Activated CD4-positive, alpha-beta T cell treated with anti-CD3 and anti-CD28 coated beads for 36 hours (primary cell): ENCODE measurements around the gene OR13C5. TPM values are rescaled to one million over a fixed set of nuclear protein-coding genes. Genes with fewer than 3 reads are reported as not detected.

Experiments
- ATAC-seq: fragments of 200-7000 bp; cut with Tn5 transposase; one replicate; pipeline ENCODE4 v1.10.0; 2021; ENCODE audit warnings: mild to moderate bottlenecking, moderate library complexity
- CTCF ChIA-PET: fragments of 350-600 bp; sonication (Branson Sonifier 250); formaldehyde crosslinking; loops from one replicate; lab custom pipeline; 2021; ENCODE audit warnings: antibody characterized with exemption; lab: Charles Lee
- POLR2A ChIA-PET: fragments of 350-600 bp; sonication (Branson Sonifier 250); formaldehyde crosslinking; loops from one replicate; lab custom pipeline; 2021; ENCODE audit warnings: antibody characterized with exemption, inconsistent platforms; lab: Charles Lee
- DNase-seq: peaks from one replicate; pipeline ENCODE4 v3.0.0-alpha.2; 2020
- H3K27ac Mint-ChIP-seq: one replicate; pipeline ENCODE4 v1.8.0; 2021; ENCODE audit warnings: mixed read lengths
- H3K27me3 Mint-ChIP-seq: one replicate; pipeline ENCODE4 v1.8.0; 2021; ENCODE audit warnings: mixed read lengths
- H3K36me3 Mint-ChIP-seq: one replicate; pipeline ENCODE4 v1.8.0; 2021; ENCODE audit warnings: low read depth, mixed read lengths
- H3K4me1 Mint-ChIP-seq: one replicate; pipeline ENCODE4 v1.8.0; 2021; ENCODE audit warnings: mixed read lengths
- H3K4me3 Mint-ChIP-seq: one replicate; pipeline ENCODE4 v1.8.0; 2021; ENCODE audit warnings: mild to moderate bottlenecking, moderate library complexity, mixed read lengths
- H3K9me3 Mint-ChIP-seq: one replicate; pipeline ENCODE4 v1.8.0; 2021; ENCODE audit warnings: low read depth, mixed read lengths
- intact Hi-C, 2 experiments: fragments of 100-400 bp; cut with DNase I in 1 of 2; cut with micrococcal nuclease in 1 of 2; formaldehyde crosslinking; loops; one replicate each; pipeline versions ENCODE4 v1.14.2 to v1.15.1; 2022 to 2024; cut with DNase I, micrococcal nuclease
- total RNA-seq, 2 experiments: library from RNA; stranded (reverse); gene quantifications; one replicate each; pipeline ENCODE4 v1.2.3, GENCODE V29; 2021

The OR13C5 gene
- total RNA-seq, 2 experiments from 2014 or later, result not detected

DNA sequence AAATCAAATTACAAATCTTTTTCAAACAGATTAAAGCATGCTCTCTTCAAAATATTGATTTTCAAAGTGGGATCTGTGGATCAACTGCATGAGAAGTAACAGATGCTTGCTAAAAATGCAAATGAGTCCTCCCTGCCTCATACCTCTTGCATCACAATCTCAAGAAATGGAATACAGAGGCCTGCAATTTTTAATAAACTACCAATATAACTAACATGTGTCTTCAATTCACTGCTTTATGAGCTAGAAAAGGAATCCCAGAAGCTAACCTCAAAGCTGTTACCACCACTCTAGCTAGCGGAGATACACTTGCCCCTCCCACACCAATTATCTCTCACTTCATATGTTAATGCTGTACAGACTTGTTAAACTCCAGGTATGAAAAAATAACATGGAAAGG is 9.6 kb downstream of the OR13C5 start:
- CTCF ChIA-PET, result no interaction called here
- Mint-ChIP-seq H3K4me1 (no peaks in the 10 kb centered on the region), H3K36me3 (no peaks in the 10 kb centered on the region), H3K4me3 (no peak overlapping the region), H3K9me3 (peaks cover 2% of the 10 kb centered on the region), H3K27me3 (no peaks in the 10 kb centered on the region), H3K27ac (no peak overlapping the region)
- DNase-seq (no peak), ATAC-seq (no peak)
- POLR2A ChIA-PET, result interaction anchor here (0.6 kb wide), 1 partner anchor 32 kb away, joined by 3 read pairs; no protein-coding TSS in a partner anchor
- intact Hi-C loops, result no loop called here

DNA sequence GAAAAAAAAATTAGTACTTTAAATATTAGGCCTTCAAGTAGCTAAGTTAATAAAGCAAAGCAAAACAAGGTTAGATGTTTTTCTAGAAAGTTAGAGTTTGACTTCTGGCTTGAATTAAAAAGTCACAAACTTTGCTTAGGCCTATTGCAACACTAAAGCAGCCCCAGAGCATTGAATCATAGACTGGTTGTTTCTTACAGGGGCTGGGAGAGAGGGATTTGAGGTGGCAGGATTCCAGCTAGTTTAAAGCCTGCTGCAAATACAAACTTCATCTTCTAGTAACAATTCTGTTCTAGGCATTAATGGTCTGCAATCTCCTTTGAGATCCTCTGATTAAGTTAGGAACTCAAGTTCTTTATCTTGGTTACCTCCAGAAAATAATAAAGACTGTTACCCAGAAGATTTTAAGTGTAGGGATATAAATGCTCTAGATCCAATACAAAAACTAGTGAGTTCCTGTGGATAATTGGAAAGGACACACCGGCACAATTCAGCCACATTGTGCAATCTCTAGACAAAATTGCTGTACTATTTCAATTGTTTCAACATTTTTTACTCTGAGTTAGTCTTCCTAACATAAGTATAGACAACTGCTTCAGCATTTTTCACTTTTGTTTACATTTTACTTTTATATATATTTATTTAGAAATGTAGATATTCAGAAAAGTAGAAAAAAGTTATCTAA is 12.6 kb downstream of the OR13C5 start:
- intact Hi-C loops, result no loop called here
- H3K4me3 Mint-ChIP-seq, result no peak overlapping the region
- DNase-seq (no peak), ATAC-seq (no peak)
- H3K27me3 Mint-ChIP-seq, result no peaks in the 10 kb centered on the region
- H3K27ac Mint-ChIP-seq, result no peak overlapping the region
- no peaks in the 10 kb centered on the region for H3K4me1 Mint-ChIP-seq
- POLR2A ChIA-PET, result no interaction called here
- CTCF ChIA-PET, result no interaction called here
- H3K36me3 Mint-ChIP-seq, result no peaks in the 10 kb centered on the region
- H3K9me3 Mint-ChIP-seq, result no peaks in the 10 kb centered on the region

DNA sequence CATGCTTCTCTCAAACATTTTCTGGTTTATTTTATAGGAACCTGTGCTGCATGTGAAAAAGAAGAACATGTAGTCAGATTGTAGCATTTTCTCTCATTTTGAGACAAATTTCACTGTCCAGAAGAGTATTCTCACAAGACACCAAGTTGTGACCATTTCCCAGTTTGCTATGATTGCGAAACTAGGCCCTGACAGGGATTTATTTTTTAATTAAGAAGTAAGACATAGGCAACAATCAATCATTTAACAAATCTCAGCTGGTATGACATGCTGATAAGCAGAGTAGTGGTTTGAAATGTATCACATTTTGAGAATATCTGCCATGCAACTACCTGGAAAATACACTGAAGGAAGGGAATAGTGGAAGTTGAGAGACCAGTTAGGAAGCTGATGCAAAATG is 18.7 kb downstream of the OR13C5 start:
- intact Hi-C loops, result no loop called here
- no peaks in the 10 kb centered on the region for H3K4me1 Mint-ChIP-seq
- no peak overlapping the region for H3K4me3 Mint-ChIP-seq
- H3K27ac Mint-ChIP-seq, result no peak overlapping the region
- CTCF ChIA-PET, result no interaction called here
- peaks cover 1% of the 10 kb centered on the region for H3K27me3 Mint-ChIP-seq
- DNase-seq (no peak), ATAC-seq (no peak)
- H3K36me3 Mint-ChIP-seq, result no peaks in the 10 kb centered on the region
- POLR2A ChIA-PET, result no interaction called here
- H3K9me3 Mint-ChIP-seq, result no peaks in the 10 kb centered on the region

DNA sequence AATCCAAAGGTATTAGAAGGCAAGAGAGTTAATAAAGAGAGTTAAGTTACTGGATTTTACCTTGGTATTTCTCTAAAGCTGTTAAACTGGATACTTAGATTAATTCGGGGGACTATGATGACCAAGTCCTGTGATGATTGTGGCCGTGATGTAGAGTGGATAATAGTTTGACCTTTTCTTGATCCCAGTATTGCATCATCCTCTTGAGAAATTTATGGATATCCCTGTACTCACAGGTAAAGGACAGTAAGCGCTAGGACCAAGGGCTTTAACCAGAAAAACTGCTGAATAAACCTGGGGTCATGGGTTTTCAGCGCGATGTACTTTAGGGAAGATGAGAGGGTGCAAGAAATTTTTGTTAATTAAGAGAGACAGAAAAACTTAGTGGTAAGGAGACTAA is 21.9 kb downstream of the OR13C5 start:
- H3K4me1 Mint-ChIP-seq, result no peaks in the 10 kb centered on the region
- H3K9me3 Mint-ChIP-seq, result peaks cover 4% of the 10 kb centered on the region
- CTCF ChIA-PET, result interaction anchor here (0.7 kb wide), 1 partner anchor 406 kb away, joined by 3 read pairs; no protein-coding TSS in a partner anchor
- H3K36me3 Mint-ChIP-seq, result no peaks in the 10 kb centered on the region
- no peak overlapping the region for H3K4me3 Mint-ChIP-seq
- ATAC-seq (no peak), DNase-seq (no peak)
- intact Hi-C loops, result no loop called here
- H3K27me3 Mint-ChIP-seq, result peaks cover 1% of the 10 kb centered on the region
- POLR2A ChIA-PET, result no interaction called here
- H3K27ac Mint-ChIP-seq, result no peak overlapping the region

DNA sequence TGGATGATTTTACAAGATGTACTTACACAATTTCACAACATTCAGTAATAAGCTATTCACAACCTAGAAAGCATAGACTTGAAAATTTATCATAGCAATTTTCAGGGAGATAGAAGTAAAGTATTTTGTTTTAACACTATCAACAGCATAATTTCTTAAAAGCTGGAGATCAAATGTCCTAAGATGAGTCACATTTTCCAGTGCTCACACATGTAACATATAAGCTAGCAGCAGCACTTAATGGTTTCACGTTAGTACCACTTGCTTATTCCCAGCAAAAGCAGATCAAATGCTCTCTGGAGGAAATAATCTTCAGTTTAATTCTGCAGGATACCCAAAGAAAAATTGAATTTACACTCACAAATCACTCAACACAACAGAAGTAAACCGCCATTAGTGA is 23.8 kb downstream of the OR13C5 start:
- DNase-seq (no peak), ATAC-seq (no peak)
- intact Hi-C loops, result no loop called here
- no peaks in the 10 kb centered on the region for H3K27me3 Mint-ChIP-seq
- ChIA-PET POLR2A (no interaction called here), CTCF (no interaction called here)
- no peak overlapping the region for H3K4me3 Mint-ChIP-seq
- no peak overlapping the region for H3K27ac Mint-ChIP-seq
- peaks cover 7% of the 10 kb centered on the region for H3K9me3 Mint-ChIP-seq
- no peaks in the 10 kb centered on the region for H3K4me1 Mint-ChIP-seq
- no peaks in the 10 kb centered on the region for H3K36me3 Mint-ChIP-seq

DNA sequence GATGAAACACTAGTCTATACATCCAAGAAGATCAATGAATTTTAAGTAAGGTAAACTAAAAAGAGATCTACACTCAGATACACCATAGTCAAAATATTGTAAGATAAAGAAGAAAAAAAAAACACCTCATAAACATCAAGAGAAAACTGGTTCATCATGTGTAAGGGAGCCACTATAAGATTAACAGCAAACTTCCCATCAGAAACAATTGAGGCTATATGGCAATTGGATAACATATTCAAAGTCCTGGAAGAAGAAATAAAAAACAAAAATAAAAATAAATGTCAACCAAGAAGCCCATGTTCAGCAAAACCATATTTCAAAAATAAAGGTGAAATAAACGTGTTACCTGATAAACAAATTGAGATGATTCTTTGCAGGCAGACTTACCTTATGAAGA is 26.6 kb downstream of the OR13C5 start:
- ChIA-PET POLR2A (no interaction called here), CTCF (no interaction called here)
- H3K9me3 Mint-ChIP-seq, result peaks cover 7% of the 10 kb centered on the region
- no peak overlapping the region for H3K4me3 Mint-ChIP-seq
- no peaks in the 10 kb centered on the region for H3K4me1 Mint-ChIP-seq
- no peaks in the 10 kb centered on the region for H3K36me3 Mint-ChIP-seq
- DNase-seq (no peak), ATAC-seq (no peak)
- H3K27me3 Mint-ChIP-seq, result no peaks in the 10 kb centered on the region
- intact Hi-C loops, result loop anchor here in 1 of 2 experiments (5.0 kb wide), 1 partner anchor 140 kb away; no protein-coding TSS in a partner anchor
- H3K27ac Mint-ChIP-seq, result no peak overlapping the region

DNA sequence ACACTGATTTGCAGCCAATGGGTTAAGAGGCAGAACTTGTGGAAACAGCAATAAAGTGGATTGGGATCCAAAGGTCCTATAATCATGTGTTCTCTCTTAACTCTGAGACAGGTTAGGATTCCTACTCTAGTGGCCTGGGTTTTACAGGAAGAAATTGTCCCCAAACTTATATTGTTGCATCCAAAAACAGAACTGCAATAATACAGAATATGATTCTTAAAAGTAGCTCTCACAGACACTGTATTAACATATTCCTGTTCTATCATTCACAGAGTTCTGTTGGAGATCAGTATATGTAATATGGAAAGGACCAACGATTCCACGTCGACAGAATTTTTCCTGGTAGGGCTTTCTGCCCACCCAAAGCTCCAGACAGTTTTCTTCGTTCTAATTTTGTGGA is 30.3 kb downstream of the OR13C5 start, which contains the start of gene OR13C8:
TSS of gene OR13C8 (plus strand) at position 301 of the 400 bp plus-strand sequence. CDS start at position 301, 0 bp downstream.
- no peak for DNase-seq
- H3K36me3 Mint-ChIP-seq, result no peaks in the 10 kb centered on the region
- H3K4me1 Mint-ChIP-seq, result no peaks in the 10 kb centered on the region
- H3K27ac Mint-ChIP-seq, result no peak within 1 kb of the TSS
- ATAC-seq, result no peak
- peaks cover 7% of the 10 kb centered on the region for H3K9me3 Mint-ChIP-seq
- ChIA-PET POLR2A (no interaction called here), CTCF (interaction anchor here (0.6 kb wide), 2 partner anchors 834 to 1341 kb away, joined by 3 to 4 read pairs; no protein-coding TSS in a partner anchor)
- H3K27me3 Mint-ChIP-seq, result no peaks in the 10 kb centered on the region
- intact Hi-C loops, result no loop called here
- H3K4me3 Mint-ChIP-seq, result no peak within 1 kb of the TSS

DNA sequence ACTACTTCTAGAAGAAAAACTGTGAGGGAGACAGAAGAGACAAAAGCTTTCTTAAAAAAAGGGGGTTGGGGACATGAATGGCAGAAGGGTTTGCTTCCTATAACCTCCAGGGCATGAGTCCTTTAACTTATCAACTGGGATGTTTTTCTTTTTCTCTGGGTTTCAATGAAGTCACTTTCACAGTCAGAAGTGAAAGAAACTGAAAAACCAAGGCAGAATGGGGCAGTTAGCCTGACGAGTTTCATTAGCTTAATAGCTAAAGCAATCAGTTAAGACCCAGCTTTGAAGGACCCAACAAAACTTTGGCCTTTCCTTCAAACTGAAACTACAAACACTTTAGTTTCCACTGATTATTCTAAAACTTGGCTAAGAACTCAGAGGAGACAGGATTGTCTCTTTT is 34.9 kb downstream of the OR13C5 start:
- POLR2A ChIA-PET, result interaction anchor here (0.6 to 0.8 kb wide), 2 partner anchors 34 to 395 kb away, joined by 4 to 5 read pairs; no protein-coding TSS in a partner anchor

DNA sequence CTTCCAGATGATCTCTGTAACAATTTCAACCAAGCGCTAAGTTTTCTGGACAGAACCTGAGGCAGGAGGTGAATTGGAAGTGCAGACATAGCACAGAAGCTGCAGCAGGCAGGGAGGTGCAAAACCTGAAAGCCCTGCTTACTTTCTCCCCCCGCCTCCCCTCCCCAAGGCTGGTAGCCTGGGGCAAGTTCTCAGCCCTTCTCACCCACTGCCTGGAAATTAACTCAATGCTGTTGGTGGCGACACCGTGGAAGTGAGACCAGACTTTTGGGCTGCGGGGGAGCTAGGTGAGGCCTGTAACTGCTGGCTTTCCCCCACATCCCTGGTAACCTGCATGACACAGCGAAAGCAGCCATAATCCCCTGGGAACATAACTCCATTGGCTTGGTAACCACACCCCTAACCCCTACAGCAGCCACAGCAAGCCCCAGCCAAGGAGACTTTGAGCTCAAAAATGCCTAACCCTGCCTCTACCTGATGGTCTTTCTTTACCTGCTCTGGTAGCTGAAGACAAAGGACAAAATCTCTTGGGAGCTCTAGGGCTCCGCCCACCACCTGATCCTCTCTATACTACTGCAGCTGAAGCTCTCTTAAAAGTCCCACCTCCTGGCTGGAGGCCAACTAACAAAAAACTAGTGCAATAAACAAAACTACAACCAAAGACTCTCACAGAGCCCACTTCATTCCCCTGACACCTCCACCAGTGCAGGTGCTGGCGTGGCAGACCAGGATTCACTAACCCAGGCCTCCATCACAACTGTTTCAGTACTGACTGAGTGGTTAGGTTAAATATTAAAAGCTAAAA is 42.2 kb downstream of the OR13C5 start:
- Mint-ChIP-seq H3K27ac (no peak overlapping the region), H3K36me3 (no peaks in the 10 kb centered on the region), H3K4me3 (no peak overlapping the region), H3K27me3 (no peaks in the 10 kb centered on the region), H3K4me1 (no peaks in the 10 kb centered on the region), H3K9me3 (peaks cover 8% of the 10 kb centered on the region)
- POLR2A ChIA-PET, result interaction anchor here (0.6 kb wide), 1 partner anchor 50 kb away, joined by 3 read pairs; no protein-coding TSS in a partner anchor
- CTCF ChIA-PET, result no interaction called here
- ATAC-seq, result no peak
- intact Hi-C loops, result no loop called here
- no peak for DNase-seq

More for the DNA sequence above, 34.9 kb downstream of the OR13C5 start:
- no peak for DNase-seq
- Mint-ChIP-seq H3K4me3 (no peak overlapping the region), H3K27me3 (no peaks in the 10 kb centered on the region), H3K27ac (no peak overlapping the region), H3K9me3 (peaks cover 2% of the 10 kb centered on the region), H3K36me3 (no peaks in the 10 kb centered on the region), H3K4me1 (no peaks in the 10 kb centered on the region)
- ATAC-seq, result no peak
- intact Hi-C loops, result no loop called here
- CTCF ChIA-PET, result no interaction called here

DNA sequence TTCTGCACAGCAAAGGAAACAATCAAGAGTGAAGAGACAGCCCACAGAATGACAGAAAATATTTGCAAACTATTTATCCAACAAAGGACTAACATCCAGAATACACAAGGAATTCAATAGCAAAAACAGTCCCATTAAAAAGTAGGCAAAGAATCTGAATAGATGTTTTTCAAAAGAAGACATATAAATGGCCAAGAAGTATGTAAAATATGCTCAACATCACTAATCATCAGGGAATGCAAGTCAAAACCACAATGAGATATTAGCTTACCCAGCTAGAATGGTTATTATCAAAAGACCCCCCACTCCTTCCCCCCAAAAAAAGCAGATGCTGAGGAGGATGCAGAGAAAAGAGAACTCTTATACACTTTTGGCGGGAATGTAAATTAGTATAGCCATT is 43.7 kb downstream of the OR13C5 start:
- no peak overlapping the region for H3K27ac Mint-ChIP-seq
- H3K27me3 Mint-ChIP-seq, result no peaks in the 10 kb centered on the region
- DNase-seq (no peak), ATAC-seq (no peak)
- H3K4me3 Mint-ChIP-seq, result no peak overlapping the region
- ChIA-PET CTCF (no interaction called here), POLR2A (no interaction called here)
- H3K4me1 Mint-ChIP-seq, result no peaks in the 10 kb centered on the region
- intact Hi-C loops, result no loop called here
- peaks cover 8% of the 10 kb centered on the region for H3K9me3 Mint-ChIP-seq
- H3K36me3 Mint-ChIP-seq, result no peaks in the 10 kb centered on the region

DNA sequence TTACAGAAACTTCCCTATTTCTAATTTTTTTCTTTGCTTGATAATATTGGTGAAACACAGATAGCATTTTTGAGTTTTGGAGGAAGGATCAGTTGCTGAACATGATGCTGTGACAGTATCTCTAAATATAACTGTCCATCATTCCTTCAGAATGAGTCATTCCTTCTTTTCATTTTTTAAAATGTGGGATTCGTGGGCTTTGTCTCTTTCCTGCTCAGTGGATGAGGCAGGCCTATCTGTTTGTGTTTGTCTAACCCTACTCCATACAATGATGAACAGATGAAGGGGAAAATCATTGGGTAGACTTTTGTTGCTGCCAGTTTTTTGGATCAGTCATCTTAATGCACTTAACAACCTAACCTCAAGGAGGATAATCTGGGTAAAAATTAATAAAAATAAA is 46.0 kb downstream of the OR13C5 start:
- ATAC-seq, result no peak
- H3K4me1 Mint-ChIP-seq, result no peaks in the 10 kb centered on the region
- peaks cover 5% of the 10 kb centered on the region for H3K9me3 Mint-ChIP-seq
- H3K4me3 Mint-ChIP-seq, result no peak overlapping the region
- H3K27me3 Mint-ChIP-seq, result no peaks in the 10 kb centered on the region
- POLR2A ChIA-PET, result no interaction called here
- intact Hi-C loops, result no loop called here
- no peaks in the 10 kb centered on the region for H3K36me3 Mint-ChIP-seq
- CTCF ChIA-PET, result no interaction called here
- DNase-seq, result no peak
- no peak overlapping the region for H3K27ac Mint-ChIP-seq
